Measurements from ENCODE around the gene PNLIPRP2.

PNLIPRP2 gene

GRCh38 chr10:116620423-116621400, at the start of gene PNLIPRP2:
Gene PNLIPRP2 (plus strand): TSS chr10:116620953.
- FAIRE-seq (no peak), DNase-seq (ENCODE audit: insufficient read length, low spot score) (no peak)

DNA sequence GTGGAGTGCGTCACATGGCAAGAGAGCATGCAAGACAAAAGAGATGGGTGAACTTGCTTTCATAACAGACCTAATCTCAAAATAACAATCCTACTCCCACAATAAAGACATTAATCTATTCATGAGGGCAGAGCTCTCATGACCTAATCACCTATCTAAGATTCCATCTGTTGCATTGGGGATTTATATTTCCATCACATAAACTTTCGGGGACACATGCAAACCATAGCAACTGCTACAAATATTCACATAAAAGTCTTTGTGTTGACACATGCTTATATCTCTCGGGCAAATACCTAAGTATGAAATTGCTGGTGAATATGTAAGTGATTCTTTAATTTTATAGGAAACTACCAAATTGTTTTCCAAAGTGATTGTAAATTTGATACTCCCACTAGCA, 46.0 kb upstream of the PNLIPRP2 start:
- DNase-seq (ENCODE audit: insufficient read length, low spot score): no peak
- no peak for FAIRE-seq

DNA sequence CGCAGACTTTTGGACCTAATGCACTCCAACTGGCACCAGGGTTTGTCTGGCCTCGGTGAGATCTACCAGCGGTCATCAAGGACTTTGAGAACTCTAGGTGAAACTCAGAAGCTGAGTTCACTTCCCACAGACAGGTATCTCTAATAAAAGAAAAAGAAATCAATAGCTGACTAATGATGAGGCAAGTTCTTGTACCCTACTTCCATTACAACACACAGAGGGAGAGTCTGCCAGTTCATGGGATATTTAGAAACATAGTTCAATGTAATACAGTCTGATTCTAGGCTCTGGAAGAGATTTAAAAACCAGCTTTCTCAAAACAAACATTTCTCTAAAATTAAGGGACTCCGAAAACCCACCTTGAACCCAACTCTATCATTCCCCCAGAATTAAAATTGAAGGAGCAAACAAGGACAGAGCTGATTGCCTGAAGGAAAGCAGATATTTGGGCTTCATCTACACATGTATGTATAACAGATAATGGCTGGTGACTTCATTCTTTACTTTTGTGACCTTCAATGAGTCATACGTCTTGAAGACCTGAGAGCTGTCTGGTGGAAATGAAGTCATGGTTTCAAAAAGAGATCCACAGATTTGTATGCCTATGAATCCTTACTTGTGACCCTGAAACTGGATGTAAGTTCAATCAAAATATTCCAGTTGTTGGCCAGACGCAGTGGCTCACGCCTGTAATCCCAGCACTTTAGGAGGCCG, 32.7 kb upstream of the PNLIPRP2 start:
- no peak for FAIRE-seq
- no peak for DNase-seq (ENCODE audit: insufficient read length, low spot score)

DNA sequence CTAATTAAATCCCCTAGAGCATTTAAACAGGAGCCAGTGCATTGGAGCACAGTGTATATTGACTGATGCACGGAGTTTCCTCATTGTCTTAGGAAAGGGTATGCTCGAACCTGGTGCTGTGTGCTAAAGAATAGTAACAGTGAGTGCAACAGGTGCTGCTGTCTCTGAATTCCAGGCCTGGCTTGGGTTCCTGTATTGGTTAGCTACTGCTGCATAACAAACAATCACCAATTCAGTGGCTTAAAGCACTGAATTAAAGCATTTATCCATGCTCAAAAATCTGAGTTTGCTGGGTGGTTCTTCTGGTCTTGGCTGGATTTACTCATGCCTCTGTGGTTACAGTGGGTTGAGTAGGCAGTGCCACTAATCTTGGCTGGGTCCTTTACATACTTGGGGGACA, 31.8 kb upstream of the PNLIPRP2 start:
- FAIRE-seq (no peak), DNase-seq (ENCODE audit: insufficient read length, low spot score) (no peak)

DNA sequence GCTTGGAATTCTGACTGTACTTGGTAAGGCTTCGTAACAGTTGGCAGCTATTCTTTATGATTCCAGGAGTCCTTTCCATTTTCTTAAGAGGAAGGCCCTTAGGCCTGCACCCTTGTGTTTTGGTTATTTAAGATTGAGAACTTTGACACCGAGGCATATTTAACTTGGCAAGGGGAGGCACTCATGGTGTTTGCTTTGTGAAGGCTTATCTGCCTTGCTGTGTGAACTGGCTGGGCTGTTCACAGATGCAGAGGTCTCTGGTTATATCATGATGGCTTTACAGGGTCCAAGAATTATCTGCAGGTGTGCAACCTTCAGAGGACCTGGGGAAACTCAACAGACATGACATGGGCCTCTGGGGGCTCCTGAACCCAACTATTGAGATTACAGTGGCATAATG, 30.8 kb upstream of the PNLIPRP2 start:
- no peak for DNase-seq (ENCODE audit: insufficient read length, low spot score)
- FAIRE-seq: no peak

- FAIRE-seq (no peak), DNase-seq (ENCODE audit: insufficient read length, low spot score) (no peak)
Observed at GRCh38 chr10:116590590-116591444, 29.9 kb upstream of the PNLIPRP2 start, which contains the start of gene PNLIPRP1. Gene PNLIPRP1 (plus strand): TSS chr10:116590959. CDS start chr10:116591130, 171 bp downstream.

DNA sequence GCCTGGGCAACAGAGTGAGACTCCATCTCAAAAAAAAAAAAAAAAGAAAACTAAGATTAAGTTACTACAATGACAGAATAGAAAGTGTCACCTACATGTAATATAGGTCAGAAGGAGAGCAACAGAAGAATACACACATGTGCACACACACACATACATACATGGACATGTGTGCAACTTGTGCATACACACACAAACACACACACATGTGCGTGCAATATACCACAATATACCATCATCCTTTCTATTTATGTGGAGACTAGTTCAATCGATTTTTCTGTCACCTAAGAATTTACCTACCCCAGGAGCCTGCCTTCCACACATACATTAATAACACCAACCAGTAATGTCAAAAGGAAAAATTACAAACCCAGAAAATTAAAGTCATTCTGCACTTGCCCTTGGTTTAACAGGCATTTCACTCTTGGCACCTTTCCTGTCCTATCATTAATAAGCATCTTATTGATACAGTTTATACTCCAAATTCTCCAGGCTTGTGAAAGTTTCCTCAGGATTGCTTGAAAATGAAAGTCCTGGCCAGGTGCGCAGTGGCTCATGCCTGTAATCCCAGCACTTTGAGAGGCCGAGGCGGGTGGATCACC, 27.5 kb upstream of the PNLIPRP2 start:
- DNase-seq (ENCODE audit: insufficient read length, low spot score) (no peak), FAIRE-seq (no peak)

GRCh38 chr10:116594525-116595035, 26.2 kb upstream of the PNLIPRP2 start:
- DNase-seq (ENCODE audit: insufficient read length, low spot score): no peak
- no peak for FAIRE-seq

DNA sequence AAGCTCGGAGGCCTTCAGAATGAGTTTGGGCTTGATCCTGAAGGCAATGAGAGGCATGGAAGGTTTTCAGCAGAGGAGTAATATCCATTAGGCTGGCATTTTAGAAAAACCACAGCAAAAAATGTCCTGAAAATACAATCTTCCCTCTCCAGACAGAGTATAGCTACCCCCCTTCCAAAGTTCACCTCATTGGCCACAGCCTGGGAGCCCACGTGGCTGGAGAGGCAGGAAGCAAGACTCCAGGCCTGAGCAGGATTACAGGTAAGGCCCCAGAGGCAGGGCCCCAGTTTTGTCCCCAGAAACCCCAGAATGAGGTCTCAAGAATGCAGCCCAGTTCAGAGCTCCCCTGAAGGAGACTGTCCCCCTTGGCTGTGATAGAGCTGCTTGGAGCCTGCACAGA, 24.7 kb upstream of the PNLIPRP2 start:
- no peak for FAIRE-seq
- DNase-seq (ENCODE audit: insufficient read length, low spot score): no peak

DNA sequence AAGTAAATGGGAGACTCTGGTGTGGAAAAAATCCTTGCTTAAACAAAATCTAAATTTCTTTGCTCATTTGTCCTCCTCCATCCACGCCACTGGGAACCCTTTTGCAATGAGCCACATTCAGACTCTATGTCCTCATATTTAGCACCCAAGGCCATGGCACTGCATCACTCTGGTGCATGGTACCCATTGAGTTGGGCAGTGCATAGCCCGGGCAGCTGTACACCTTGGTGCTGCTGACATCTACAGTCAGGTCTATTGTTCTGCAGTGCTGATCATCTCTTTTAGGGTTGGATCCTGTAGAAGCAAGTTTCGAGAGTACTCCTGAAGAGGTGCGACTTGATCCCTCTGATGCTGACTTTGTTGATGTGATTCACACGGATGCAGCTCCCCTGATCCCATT, 23.2 kb upstream of the PNLIPRP2 start:
- no peak for FAIRE-seq
- no peak for DNase-seq (ENCODE audit: insufficient read length, low spot score)

DNA sequence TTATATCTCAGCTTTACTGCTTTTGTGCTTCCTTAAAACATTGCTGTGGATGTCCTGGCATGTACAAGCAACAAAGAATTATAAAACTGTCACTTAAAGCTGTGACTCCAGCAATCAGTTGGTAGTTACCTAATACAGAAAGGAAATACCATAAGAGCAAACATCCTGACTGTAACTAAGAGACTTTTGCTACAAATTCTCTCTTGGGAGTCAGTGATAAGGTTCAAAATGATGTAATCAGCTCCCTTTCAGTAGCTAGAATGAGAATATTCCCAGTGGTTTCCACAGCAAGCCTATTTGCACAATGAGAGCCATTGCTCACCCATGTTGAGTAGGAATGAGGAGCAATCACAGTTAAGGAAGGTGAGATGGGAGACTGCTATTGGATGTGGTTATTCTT, 22.4 kb upstream of the PNLIPRP2 start:
- no peak for FAIRE-seq
- DNase-seq (ENCODE audit: insufficient read length, low spot score): no peak

DNA sequence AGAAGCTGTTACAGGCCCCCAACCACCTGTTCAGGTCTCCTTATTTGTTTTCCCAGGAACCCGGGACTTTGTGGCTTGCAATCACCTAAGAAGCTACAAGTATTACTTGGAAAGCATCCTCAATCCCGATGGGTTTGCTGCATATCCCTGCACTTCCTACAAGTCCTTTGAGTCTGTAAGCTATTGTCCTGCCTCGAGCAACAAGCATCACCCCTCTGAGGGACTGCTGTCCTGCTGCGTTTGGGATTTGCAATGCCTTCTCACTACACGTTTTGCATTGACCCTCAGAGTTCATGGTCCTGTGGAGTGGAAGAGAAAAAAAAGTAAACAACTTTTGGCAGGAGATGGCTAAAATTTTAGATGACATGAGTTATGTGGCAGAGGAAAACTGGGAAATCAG, 20.8 kb upstream of the PNLIPRP2 start:
- DNase-seq (ENCODE audit: insufficient read length, low spot score) (no peak), FAIRE-seq (no peak)

DNA sequence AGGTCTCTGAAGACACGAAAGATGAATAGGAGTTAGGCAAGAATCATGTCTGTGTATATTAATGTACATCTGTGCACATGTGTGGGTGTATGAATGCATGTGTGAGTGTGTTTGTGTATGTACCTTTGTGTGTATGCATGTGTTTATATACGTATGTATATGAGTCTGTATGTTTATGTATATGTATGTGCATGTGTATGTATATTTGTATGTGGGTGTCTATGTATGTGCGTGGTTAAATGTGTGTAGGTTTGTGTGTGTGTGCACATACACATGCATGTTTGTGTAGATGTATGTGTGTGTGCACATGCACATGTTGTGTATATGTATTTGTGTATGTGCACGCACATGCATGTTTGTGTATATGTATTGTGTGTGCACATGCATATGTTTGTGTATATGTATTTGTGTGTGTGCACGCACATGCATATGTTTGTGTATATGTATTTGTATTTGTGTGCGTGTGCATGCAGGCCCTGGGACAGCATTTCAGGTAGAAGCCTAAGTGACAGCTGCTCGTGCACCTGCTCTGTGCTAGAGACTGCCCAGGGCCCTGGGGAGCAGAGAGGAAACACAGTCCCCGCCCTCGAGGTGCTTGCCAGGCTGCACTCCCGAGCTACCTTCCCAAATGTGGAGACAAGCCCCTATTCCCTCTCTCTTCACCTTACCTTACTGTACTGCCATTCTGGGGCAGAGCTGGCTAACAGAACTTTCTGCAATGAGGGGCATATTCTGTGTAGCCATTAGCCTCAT, 17.9 kb upstream of the PNLIPRP2 start:
- DNase-seq (ENCODE audit: insufficient read length, low spot score): no peak
- FAIRE-seq: no peak

- no peak for FAIRE-seq
- DNase-seq (ENCODE audit: insufficient read length, low spot score): no peak
Observed at GRCh38 chr10:116606061-116606483, 14.7 kb upstream of the PNLIPRP2 start.

GRCh38 chr10:116607336-116607735, 13.4 kb upstream of the PNLIPRP2 start:
- FAIRE-seq (no peak), DNase-seq (ENCODE audit: insufficient read length, low spot score) (no peak)

- DNase-seq (ENCODE audit: insufficient read length, low spot score) (no peak), FAIRE-seq (no peak)
Observed at GRCh38 chr10:116608686-116609594, 11.8 kb upstream of the PNLIPRP2 start.

DNA sequence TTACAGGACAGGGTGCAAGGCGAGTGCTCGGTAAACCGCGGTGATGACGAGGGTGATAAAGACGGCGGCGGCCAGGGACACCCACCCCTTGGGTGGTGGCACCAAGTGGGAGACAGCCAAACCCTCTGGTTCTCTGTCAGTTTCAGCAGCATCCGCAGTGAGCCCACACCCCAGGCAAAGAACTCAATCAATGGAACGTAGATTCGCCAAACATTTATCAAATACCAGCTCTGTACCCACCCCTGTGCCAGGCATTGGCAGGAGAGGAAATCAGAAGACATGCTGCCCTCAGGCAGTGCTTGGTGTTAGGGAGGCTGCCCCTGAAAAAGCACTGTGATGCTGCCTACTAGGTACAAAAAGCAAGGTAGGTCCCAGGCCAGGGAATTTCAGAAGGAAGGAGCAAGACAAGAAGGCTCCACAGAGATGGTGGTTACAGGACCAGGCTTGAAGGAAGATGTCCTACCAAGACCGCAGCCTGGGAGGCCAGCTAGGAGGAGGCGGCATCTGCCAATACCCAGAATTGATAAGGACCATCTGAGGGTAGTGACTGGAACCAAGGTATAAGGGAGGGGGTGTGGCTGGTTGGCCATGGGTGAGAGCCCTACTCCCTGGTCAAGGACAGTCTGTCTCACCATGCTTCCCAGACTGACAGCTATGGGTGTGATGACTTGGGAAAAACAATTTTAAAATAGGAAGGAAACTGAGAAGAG, 10.2 kb upstream of the PNLIPRP2 start:
- DNase-seq (ENCODE audit: insufficient read length, low spot score) (no peak), FAIRE-seq (no peak)

- no peak for FAIRE-seq
- no peak for DNase-seq (ENCODE audit: insufficient read length, low spot score)
Observed at GRCh38 chr10:116611153-116611545, 9.6 kb upstream of the PNLIPRP2 start.

All from HTR-8/SVneo (cell line).